Ascending aorta (tissue), 2 donors: ENCODE measurements around the gene P4HA2. TPM values are rescaled to one million over a fixed set of nuclear protein-coding genes. Genes with fewer than 3 reads are reported as not detected.

Experiments used
- DNase-seq, 2 donors: peaks; one replicate each; pipeline ENCODE4 v3.0.0-alpha.2; 2019; ENCODE audit warnings: low spot score in 2 of 2
- H3K27ac ChIP-seq, 2 donors: fragments of 200-600 bp; sonication (generic); one replicate each; pipeline ENCODE4 v1.5.1; 2016 to 2017; ENCODE audit warnings: mild to moderate bottlenecking in 1 of 2
- H3K27me3 ChIP-seq: fragments of 200-600 bp; sonication (generic); one replicate; pipeline ENCODE4 v1.5.1; 2017
- H3K36me3 ChIP-seq, 2 donors: fragments of 200-600 bp; sonication (generic); one replicate each; pipeline ENCODE4 v1.5.1; 2016
- H3K4me1 ChIP-seq, 2 donors: fragments of 200-600 bp; sonication (generic); one replicate each; pipeline ENCODE4 v1.5.1; 2016 to 2017; ENCODE audit warnings: mild to moderate bottlenecking in 1 of 2
- H3K4me3 ChIP-seq, 2 donors: fragments of 200-600 bp; sonication (generic); one replicate each; pipeline ENCODE4 v1.5.1; 2016 to 2017; ENCODE audit warnings: mild to moderate bottlenecking in 1 of 2
- H3K9me3 ChIP-seq, 2 donors: fragments of 200-600 bp; sonication (generic); one replicate each; pipeline ENCODE4 v1.5.1; 2016
- CTCF ChIP-seq, 3 experiments: fragments of 200-600 bp in 2 of 3; fragments of 450-650 bp in 1 of 3; sonication (generic) in 2 of 3; IDR thresholded peaks; one replicate each; pipeline ENCODE4 v1.5.1; 2016 to 2019; ENCODE audit warnings: antibody characterized with exemption in 3 of 3, mild to moderate bottlenecking in 1 of 3, moderate library complexity in 1 of 3
- intact Hi-C: fragments of 100-400 bp; cut with DNase I; formaldehyde crosslinking; loops from one replicate; pipeline ENCODE4 v1.15.1; 2023
- total RNA-seq: library from RNA; depleted of rRNA; stranded (reverse); fragments of >200 nt; gene quantifications from one replicate; pipeline ENCODE4 v1.1.0, GENCODE V29; 2016

The P4HA2 gene
- total RNA-seq, 1 donor from 2014 or later: 22.6 TPM

DNA sequence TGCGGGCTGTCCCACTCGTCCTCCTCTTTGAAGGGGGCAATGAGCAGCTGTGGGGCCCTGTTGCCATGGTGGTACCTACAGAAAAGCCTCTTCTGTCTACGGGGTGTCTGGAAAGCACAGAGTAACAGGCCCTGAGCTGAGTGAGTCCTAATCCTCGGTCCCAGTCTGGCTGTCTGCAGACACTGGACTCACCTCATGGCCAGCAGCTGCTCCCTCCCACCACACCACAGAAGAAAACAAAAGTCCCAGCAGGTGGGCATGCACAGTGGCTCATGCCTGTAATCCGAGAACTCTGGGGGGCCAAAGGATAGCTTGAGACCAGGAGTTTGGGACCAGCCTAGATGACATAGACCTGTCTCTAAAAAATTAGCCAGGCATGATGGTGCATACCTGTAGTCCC lies 19.9 kb downstream of the P4HA2 start:
- no peak for TF ChIP-seq CTCF (IDR thresholded peaks at IDR 0.05)
- Histone ChIP-seq H3K36me3 (peaks cover 56 to 72% of the 10 kb centered on the region in 2 donors), H3K27me3 (no peaks in the 10 kb centered on the region), H3K4me3 (no peak overlapping the region), H3K9me3 (no peaks in the 10 kb centered on the region), H3K27ac (no peak overlapping the region), H3K4me1 (peaks cover 0 to 10% of the 10 kb centered on the region in 2 donors)
- peak in 1 of 2 donors; percentile 46 for DNase-seq
- intact Hi-C loops: loop anchor here (2.0 kb wide), 1 partner anchor 17 kb away; no protein-coding TSS in a partner anchor

GRCh38 chr5:132206782-132207181 lies 20.9 kb downstream of the P4HA2 start:
- H3K9me3 ChIP-seq: no peaks in the 10 kb centered on the region
- no peak for DNase-seq
- peaks cover 0 to 10% of the 10 kb centered on the region in 2 donors for H3K4me1 ChIP-seq
- H3K27me3 ChIP-seq: no peaks in the 10 kb centered on the region
- no peak for TF ChIP-seq CTCF (IDR thresholded peaks at IDR 0.05)
- H3K36me3 ChIP-seq: peaks cover 53 to 73% of the 10 kb centered on the region in 2 donors
- no peak overlapping the region for H3K4me3 ChIP-seq
- H3K27ac ChIP-seq: peak overlapping the region in 1 of 2 donors; percentile 38
- intact Hi-C loops: no loop called here

DNA sequence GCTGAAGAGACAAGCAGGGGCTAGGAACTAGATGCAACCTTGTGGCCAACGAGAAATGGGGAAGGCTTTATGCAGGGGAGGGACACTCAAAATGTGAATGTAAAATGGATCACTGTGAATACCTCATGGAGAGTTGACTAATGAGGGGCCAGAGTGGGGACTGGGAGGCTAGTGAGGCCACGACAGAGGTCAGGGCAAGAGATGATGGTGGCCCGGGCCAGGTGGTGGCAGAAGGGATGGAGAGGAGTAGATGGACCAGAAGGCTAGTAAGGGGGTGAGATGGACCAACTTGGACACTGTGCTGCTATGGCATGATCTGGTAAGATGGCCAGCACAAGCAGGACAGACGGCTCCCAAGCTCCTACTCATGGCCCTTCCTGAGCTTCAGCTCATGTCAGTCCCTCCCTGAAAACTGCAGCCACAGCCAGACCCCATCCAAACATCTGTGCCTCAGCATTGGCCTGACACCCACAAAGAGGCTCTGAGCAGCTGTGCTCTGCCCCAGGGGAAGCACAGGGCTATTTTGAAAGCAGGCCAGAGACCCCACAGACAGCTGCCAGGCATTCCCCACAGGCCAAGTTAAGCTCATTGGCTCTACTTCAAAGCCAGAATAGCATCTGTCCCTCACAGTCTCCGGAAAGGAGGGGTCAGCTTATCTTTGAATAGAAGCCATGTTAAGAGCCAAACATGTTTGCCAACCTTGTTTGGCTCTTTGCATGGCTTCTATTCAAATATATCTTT lies 22.1 kb downstream of the P4HA2 start:
- Histone ChIP-seq H3K4me1 (peaks cover 0 to 10% of the 10 kb centered on the region in 2 donors), H3K36me3 (peaks cover 52 to 72% of the 10 kb centered on the region in 2 donors), H3K9me3 (no peaks in the 10 kb centered on the region), H3K27ac (peak overlapping the region; percentile 38 to 49), H3K4me3 (no peak overlapping the region), H3K27me3 (no peaks in the 10 kb centered on the region)
- intact Hi-C loops: no loop called here
- DNase-seq: peak in 1 of 2 donors; percentile 58
- TF ChIP-seq CTCF (IDR thresholded peaks at IDR 0.05): no peak

DNA sequence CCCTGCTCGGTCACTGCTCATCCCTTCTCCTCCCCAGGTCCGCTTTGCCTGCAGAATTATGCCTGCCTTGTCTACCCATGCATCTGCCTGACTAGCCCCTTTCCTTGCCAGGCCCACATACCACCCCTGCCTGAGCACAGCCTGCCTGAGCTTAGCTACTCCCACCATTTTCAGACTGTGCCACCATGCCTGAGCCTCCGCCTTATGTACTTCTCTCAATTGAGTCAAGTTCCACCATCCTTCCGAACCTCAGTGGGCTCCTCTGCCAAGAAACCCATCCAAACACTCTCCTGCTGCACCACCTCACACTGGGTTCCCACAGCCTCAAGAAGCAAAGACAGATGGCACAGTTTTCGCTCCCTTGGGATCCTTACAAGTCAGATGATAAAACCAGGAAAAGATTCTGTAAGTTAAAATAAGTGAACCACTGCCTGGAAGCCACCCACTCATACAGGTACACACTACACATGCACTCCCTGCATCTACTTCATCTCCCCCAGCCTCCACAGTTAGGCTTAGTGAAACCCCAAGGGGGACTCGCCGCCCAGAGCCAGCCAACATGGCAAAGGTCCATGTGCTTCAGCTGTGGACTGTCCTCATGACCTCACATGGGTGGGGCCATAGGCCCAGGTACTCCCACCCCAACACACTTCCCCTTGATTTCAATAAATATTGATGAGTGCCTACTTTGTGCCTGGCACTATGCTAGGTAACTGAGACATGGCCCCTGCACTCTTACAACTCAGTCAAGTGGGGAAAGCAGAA lies 23.1 kb downstream of the P4HA2 start:
- no peak overlapping the region for H3K27ac ChIP-seq
- DNase-seq: peak in 1 of 2 donors; percentile 51
- peaks cover 50 to 70% of the 10 kb centered on the region in 2 donors for H3K36me3 ChIP-seq
- TF ChIP-seq CTCF (IDR thresholded peaks at IDR 0.05): no peak
- intact Hi-C loops: no loop called here
- peaks cover 0 to 10% of the 10 kb centered on the region in 2 donors for H3K4me1 ChIP-seq
- no peaks in the 10 kb centered on the region for H3K27me3 ChIP-seq
- no peaks in the 10 kb centered on the region for H3K9me3 ChIP-seq
- no peak overlapping the region for H3K4me3 ChIP-seq

GRCh38 chr5:132203916-132204315 lies 23.7 kb downstream of the P4HA2 start:
- peak in 1 of 2 donors; percentile 28 for DNase-seq
- no peaks in the 10 kb centered on the region for H3K27me3 ChIP-seq
- H3K36me3 ChIP-seq: peaks cover 50 to 70% of the 10 kb centered on the region in 2 donors
- no peaks in the 10 kb centered on the region for H3K9me3 ChIP-seq
- H3K4me1 ChIP-seq: peaks cover 0 to 10% of the 10 kb centered on the region in 2 donors
- intact Hi-C loops: no loop called here
- H3K4me3 ChIP-seq: no peak overlapping the region
- no peak overlapping the region for H3K27ac ChIP-seq
- TF ChIP-seq CTCF (IDR thresholded peaks at IDR 0.05): no peak
